HG02943 (cell line): Measurements from ENCODE around the gene SYNPO2.
A peak's percentile ranks its signal among the peaks of the same experiment; 100 is the strongest.
"Not testable (repeated sequence)": the region's sequence is repeated elsewhere in the genome, so short reads cannot be mapped to it uniquely, and the experiment has no call there.

Experiments
- ATAC-seq: cut with Tn5 transposase; IDR thresholded peaks from one replicate; pipeline ENCODE4 v1.9.1; 2021; ENCODE audit warnings: mild to moderate bottlenecking, low read depth, moderate library complexity; ENCODE audit not compliant: unreplicated experiment

The SYNPO2 gene

GRCh38 chr4:118968005-118968404 lies 79.4 kb downstream of the SYNPO2 start:
- ATAC-seq: peak; percentile 100

- no peak for ATAC-seq
Measured at GRCh38 chr4:118968813-118969212, 80.2 kb downstream of the SYNPO2 start.

GRCh38 chr4:118969359-118969758 lies 80.7 kb downstream of the SYNPO2 start:
- no peak for ATAC-seq

GRCh38 chr4:118972167-118972566 lies 83.5 kb downstream of the SYNPO2 start:
- ATAC-seq: no peak

GRCh38 chr4:118973295-118973694 lies 84.6 kb downstream of the SYNPO2 start:
- no peak for ATAC-seq

- ATAC-seq: no peak
Measured at GRCh38 chr4:118974758-118975157, 86.1 kb downstream of the SYNPO2 start.

- no peak for ATAC-seq
Measured at GRCh38 chr4:118975449-118976192, 87.0 kb downstream of the SYNPO2 start.

- not testable (repeated sequence) for ATAC-seq
Measured at GRCh38 chr4:118976193-118976560, 87.5 kb downstream of the SYNPO2 start.

- not testable (repeated sequence) for ATAC-seq
Measured at GRCh38 chr4:118977100-118977499, 88.4 kb downstream of the SYNPO2 start.

GRCh38 chr4:118979712-118980111 lies 91.1 kb downstream of the SYNPO2 start:
- no peak for ATAC-seq

- no peak for ATAC-seq
Measured at GRCh38 chr4:118981171-118981838, 92.7 kb downstream of the SYNPO2 start.

- no peak for ATAC-seq
Measured at GRCh38 chr4:118981839-118982381, 93.3 kb downstream of the SYNPO2 start.

GRCh38 chr4:118983293-118983692 lies 94.6 kb downstream of the SYNPO2 start:
- ATAC-seq: no peak

- no peak for ATAC-seq
Measured at GRCh38 chr4:118983831-118984230, 95.2 kb downstream of the SYNPO2 start.

- ATAC-seq: no peak
Measured at GRCh38 chr4:118985170-118986000, 96.7 kb downstream of the SYNPO2 start.

- ATAC-seq: no peak
Measured at GRCh38 chr4:118987959-118988634, 99.4 kb downstream of the SYNPO2 start.

- ATAC-seq: no peak
Measured at GRCh38 chr4:118988635-118988972, 100.0 kb downstream of the SYNPO2 start.

- no peak for ATAC-seq
Measured at GRCh38 chr4:118989098-118990080, 100.7 kb downstream of the SYNPO2 start.

GRCh38 chr4:118991686-118992085 lies 103.0 kb downstream of the SYNPO2 start:
- ATAC-seq: no peak
